Mesenteric fat pad (tissue), 1 donor: ENCODE data around the gene VPS35. TPM values are rescaled to one million over a fixed set of nuclear protein-coding genes. Genes with fewer than 3 reads are reported as not detected.

Source experiments
- DNase-seq: peaks from one replicate; pipeline ENCODE4 v3.0.0-alpha.2; 2020; ENCODE audit warnings: low spot score
- total RNA-seq: library from RNA; stranded (reverse); fragmentation: NEBNext Ultra II Directional; extraction: Animal tissue kit (Norgen Biotek cat#: 25700); gene quantifications from one replicate; pipeline ENCODE4 v1.2.1, GENCODE V29; 2021
- donor health status: DM: yes; HTN: yes; CAD: no.

VPS35 gene
- total RNA-seq, 1 donor from 2014 or later = 104 TPM

- DNase-seq = no peak
These were observed 68.5 kb downstream of the VPS35 start for GRCh38 chr16:46620266-46621005.

GRCh38 chr16:46618516-46618915, 70.5 kb downstream of the VPS35 start:
- no peak for DNase-seq

DNA sequence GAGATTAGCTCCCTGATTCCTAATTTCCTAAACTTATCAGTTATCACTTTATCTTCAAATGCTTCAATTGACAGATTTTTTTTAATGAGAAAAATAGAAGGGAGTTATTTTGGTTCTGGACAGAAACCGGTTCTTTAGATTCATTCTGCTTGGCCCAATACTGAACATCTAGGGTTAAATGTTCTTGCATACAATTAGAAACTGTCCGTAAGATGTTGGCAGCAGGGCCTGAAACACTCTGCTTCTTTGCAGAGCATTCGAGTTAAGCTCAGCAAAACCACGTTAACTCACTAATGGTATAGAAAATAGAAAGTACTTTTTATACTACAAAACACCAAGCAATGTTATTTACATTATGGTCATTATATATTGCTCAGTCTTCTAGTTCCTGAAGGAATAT, 75.0 kb downstream of the VPS35 start:
- no peak for DNase-seq

- DNase-seq = no peak
These were observed 75.6 kb downstream of the VPS35 start for GRCh38 chr16:46613352-46613751.

DNA sequence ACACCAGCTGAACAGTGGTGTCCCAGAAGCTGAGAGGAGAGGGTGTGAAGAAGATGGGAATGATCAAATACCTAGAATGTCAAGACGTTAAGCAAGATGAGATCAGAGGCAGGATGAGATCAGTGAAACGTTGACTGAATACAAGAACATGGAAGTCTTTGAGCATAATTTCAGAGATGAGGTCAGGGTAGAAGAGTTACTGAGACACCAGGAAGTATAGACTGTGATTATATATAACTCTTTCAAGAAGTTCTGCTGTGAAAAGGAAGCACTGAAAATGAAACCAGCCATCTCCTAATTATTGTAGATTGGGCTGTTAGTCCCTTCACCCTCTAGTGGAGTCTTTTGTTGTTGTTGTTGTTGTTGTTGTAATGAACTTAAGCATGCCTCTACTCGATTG, 76.9 kb downstream of the VPS35 start:
- no peak for DNase-seq

- DNase-seq = no peak
These were observed 81.4 kb downstream of the VPS35 start for GRCh38 chr16:46607529-46607928.

DNA sequence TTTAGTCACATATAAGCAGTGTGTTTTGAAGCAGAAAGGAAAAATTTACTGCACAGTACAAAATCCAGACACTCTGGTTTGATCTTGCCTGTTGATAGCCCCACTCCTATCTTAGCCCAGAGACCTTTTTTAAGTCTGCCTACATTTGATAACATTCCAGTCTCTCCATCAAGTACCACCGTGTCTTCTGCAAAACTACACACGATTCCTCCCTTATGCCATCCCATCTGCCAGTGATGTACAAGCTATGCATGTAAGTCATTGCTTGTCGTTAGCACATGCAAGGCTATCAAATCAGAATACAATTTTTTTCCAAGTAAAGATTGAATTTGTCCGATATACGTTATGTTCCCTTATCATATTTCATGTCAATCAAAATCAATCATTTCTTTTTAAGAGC, 82.7 kb downstream of the VPS35 start:
- no peak for DNase-seq

Other genes with a start within 250 kb of the VPS35 start
- gene SHCBP1, start 67.8 kb downstream of the VPS35 start, total RNA-seq = 0.29 TPM
- gene ORC6, start 481 bp upstream of the VPS35 start, total RNA-seq = 1.1 TPM
- 0.58 TPM for gene MYLK3, start 59.2 kb upstream of the VPS35 start, total RNA-seq
- 6.8 TPM for gene C16orf87, start 142.0 kb upstream of the VPS35 start, total RNA-seq
- gene GPT2, start 195.2 kb upstream of the VPS35 start, total RNA-seq = 53.5 TPM